ENCODE results near the gene ACOX2. TPM values are rescaled to one million over a fixed set of nuclear protein-coding genes. Genes with fewer than 3 reads are reported as not detected.

Gene ACOX2
- 3.0 and 5.6 TPM in 2 replicates for total RNA-seq (2014; rRNA removed; shearing (Covaris generic))
- polyA plus RNA-seq (2015; cell fraction: cytosol; rRNA removed), result 4.7 and 8.6 TPM in 2 replicates
- polyA plus RNA-seq (2015; cell fraction: nucleus; rRNA removed), result 2.1 and 3.1 TPM in 2 replicates

- in situ Hi-C loops (cut with HindIII; ENCODE audit: low pct_unique_long_range_greater_than_20kb, low sequenced_read_pairs), result no loop called here
- DNase-seq (ENCODE audit: low read depth, low spot score), result no peak
Observed at GRCh38 chr3:58536501-58537411, at the start of gene ACOX2. TSS of gene ACOX2 (minus strand) at chr3:58537190. CDS start at chr3:58535106, 2,084 bp downstream.

- DNase-seq (ENCODE audit: low read depth, low spot score), result no peak
Observed at GRCh38 chr3:58585994-58586393, 49.0 kb upstream of the ACOX2 start.

DNA sequence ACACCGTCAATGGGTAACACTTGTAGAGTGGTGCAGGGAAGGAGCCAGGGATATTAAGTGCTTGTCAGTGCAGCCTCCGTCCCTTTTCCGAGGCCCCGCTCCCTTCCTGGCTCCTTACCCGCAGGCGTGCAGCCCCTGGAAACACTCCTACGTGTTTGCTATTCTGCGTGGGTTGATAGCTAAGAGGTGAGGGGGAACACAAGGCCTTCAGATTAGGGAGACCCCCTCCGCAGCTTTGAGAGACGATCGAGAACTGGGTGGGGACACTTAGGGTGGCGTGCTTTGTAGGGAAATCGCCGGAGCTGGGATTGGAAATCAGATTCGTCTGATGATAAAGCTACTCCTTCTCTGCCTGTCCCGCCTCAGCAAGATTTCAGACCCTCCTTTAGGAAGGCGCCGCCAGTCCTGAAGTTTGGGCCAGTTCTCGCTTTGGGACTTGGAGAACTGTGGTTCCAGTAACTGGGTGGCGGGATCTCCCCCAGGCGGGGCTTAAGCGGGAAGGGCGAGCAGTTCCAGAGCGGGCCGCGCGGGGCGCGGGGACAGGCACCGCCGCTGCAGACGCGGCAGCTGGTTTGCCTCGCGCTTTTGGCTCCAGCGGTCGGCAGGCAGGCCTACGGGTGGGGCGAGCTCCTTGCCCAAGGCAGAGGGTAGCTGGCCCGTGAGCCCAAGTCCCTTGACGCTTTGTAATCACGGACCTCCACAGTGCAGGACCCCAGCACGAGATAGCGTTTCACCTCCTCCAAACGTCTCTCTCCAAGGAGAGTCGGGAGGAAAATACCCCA lies 48.2 kb upstream of the ACOX2 start:
- in situ Hi-C loops (cut with HindIII; ENCODE audit: low pct_unique_long_range_greater_than_20kb, low sequenced_read_pairs), result no loop called here

More at GRCh38 chr3:58585994-58586393, 49.0 kb upstream of the ACOX2 start:
- in situ Hi-C loops (cut with HindIII; ENCODE audit: low pct_unique_long_range_greater_than_20kb, low sequenced_read_pairs), result no loop called here

GRCh38 chr3:58584690-58585004 lies 47.7 kb upstream of the ACOX2 start:
- DNase-seq (ENCODE audit: low read depth, low spot score), result no peak
- in situ Hi-C loops (cut with HindIII; ENCODE audit: low pct_unique_long_range_greater_than_20kb, low sequenced_read_pairs), result no loop called here

More for the DNA sequence above, 48.2 kb upstream of the ACOX2 start:
- peak; percentile 77 for DNase-seq (ENCODE audit: low read depth, low spot score)

GRCh38 chr3:58581328-58582091 lies 44.5 kb upstream of the ACOX2 start:
- no peak for DNase-seq (ENCODE audit: low read depth, low spot score)
- in situ Hi-C loops (cut with HindIII; ENCODE audit: low pct_unique_long_range_greater_than_20kb, low sequenced_read_pairs), result no loop called here

- DNase-seq (ENCODE audit: low read depth, low spot score), result peak; percentile 21
Observed at GRCh38 chr3:58580826-58581327, 43.9 kb upstream of the ACOX2 start.

DNA sequence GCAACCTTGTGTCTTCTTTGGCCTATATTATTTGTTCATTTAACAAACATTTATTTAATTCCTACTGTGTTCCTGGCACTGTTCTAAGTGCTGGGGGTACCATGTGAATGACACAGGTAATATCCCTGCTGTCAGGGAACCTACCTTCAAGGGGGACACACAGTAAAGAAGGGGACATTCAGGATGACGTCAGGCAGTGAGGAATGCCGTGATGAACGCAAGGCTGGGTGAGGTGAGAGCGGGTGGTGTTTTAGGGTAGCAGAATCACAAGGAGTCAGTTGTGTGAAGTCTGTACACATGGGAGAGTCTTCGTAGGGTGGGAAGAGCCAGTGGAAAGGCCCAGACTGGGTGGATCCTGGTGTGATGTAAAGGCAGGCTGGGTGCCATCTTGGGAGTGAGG lies 41.9 kb upstream of the ACOX2 start:
- DNase-seq (ENCODE audit: low read depth, low spot score), result no peak
- in situ Hi-C loops (cut with HindIII; ENCODE audit: low pct_unique_long_range_greater_than_20kb, low sequenced_read_pairs), result no loop called here

More at GRCh38 chr3:58580826-58581327, 43.9 kb upstream of the ACOX2 start:
- in situ Hi-C loops (cut with HindIII; ENCODE audit: low pct_unique_long_range_greater_than_20kb, low sequenced_read_pairs), result no loop called here

DNA sequence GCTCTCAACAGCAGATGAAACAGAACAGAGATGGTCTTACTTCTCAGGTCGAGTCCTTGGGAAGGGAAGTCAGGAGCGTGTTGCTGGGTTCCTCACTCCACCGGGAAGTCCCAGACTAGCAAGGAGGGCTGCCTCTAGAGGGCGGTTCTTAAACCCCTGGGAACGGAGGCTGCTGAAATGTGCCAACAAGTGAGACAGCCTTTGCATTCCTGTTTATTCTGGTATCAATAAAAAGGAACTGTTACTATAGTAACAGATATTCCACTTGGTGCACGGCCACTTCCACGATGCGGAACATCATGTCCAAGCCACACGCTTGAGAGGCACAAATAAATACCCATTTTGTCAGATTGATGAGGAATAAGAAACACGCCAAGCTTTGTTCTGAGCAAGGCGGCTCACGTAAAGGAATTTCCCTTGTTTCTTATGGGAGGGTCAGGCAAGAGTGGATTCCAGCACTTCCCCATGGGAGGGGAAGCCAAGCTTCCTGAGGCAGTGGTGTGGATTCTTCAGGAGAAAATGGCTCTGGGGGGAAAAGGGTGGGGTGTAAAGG lies 40.4 kb upstream of the ACOX2 start, which contains the start of gene FAM107A:
Gene FAM107A, minus strand, starts transcription at position 123 of the 553 bp plus-strand sequence. CDS start 7,531 bp downstream, outside the sequence.
- DNase-seq (ENCODE audit: low read depth, low spot score), result peak; percentile 36
- in situ Hi-C loops (cut with HindIII; ENCODE audit: low pct_unique_long_range_greater_than_20kb, low sequenced_read_pairs), result no loop called here

DNA sequence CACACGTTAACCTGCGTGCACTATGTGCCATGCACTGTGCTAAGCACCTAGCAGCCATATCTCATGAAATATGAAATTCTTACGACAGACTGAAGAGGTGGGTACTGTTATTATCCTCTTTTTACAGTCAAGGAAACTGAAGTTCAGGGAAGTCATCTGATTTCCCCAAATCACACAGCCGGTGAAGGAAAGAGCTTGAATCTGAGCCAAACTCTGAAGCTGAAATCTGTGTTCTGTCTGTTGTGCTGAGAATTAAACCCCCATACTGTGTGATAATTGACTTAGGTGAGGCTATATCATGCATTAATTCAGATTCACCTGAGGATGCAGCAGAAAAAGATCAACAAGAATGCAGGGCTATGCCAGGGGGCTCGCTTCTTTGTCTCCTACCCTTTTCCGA lies 39.7 kb upstream of the ACOX2 start:
- in situ Hi-C loops (cut with HindIII; ENCODE audit: low pct_unique_long_range_greater_than_20kb, low sequenced_read_pairs), result no loop called here
- DNase-seq (ENCODE audit: low read depth, low spot score), result no peak

- in situ Hi-C loops (cut with HindIII; ENCODE audit: low pct_unique_long_range_greater_than_20kb, low sequenced_read_pairs), result no loop called here
- no peak for DNase-seq (ENCODE audit: low read depth, low spot score)
Observed at GRCh38 chr3:58575971-58576652, 39.1 kb upstream of the ACOX2 start.

DNA sequence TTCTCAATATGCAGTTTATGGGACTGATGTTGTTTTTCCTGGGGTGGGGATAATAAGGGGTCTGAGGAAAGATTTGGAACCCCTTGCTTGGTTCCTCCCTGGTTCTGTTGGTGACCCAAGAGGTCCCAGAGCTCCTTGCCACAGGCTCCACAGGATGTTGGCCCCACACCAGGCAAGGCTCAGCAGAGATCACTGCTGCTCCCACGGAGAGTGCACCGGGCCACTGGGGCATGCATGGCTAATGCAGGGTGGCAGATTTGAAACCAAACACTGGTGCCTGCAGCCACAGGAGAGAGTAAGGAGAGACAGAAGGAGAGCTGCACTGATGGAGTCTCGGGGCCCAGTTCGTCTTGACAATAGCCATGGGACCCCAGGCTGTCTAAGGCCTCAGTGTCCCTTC lies 37.7 kb upstream of the ACOX2 start:
- in situ Hi-C loops (cut with HindIII; ENCODE audit: low pct_unique_long_range_greater_than_20kb, low sequenced_read_pairs), result no loop called here
- no peak for DNase-seq (ENCODE audit: low read depth, low spot score)

GRCh38 chr3:58574106-58574505 lies 37.1 kb upstream of the ACOX2 start:
- DNase-seq (ENCODE audit: low read depth, low spot score), result no peak
- in situ Hi-C loops (cut with HindIII; ENCODE audit: low pct_unique_long_range_greater_than_20kb, low sequenced_read_pairs), result no loop called here

DNA sequence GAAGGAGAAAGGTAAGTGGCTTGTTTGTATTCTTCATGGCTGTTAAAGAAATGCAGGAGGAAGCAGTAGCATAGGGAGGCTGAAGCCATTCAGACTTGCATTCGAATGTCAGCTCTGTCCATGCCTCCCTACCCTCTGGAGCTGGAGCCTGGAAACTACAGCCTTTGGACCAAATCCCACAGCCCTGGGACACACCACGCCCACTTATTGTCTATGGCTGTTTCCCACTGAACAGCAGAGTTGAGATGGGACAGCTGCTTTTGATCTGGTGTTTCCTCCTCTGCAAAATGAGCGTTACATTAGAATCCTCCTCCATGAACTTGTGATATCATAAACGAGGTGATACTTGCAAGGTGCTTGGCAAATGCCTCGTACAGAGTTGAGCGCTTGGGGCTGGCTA lies 36.6 kb upstream of the ACOX2 start:
- in situ Hi-C loops (cut with HindIII; ENCODE audit: low pct_unique_long_range_greater_than_20kb, low sequenced_read_pairs), result no loop called here
- DNase-seq (ENCODE audit: low read depth, low spot score), result no peak

GRCh38 chr3:58572634-58573230 lies 35.7 kb upstream of the ACOX2 start:
- DNase-seq (ENCODE audit: low read depth, low spot score), result no peak
- in situ Hi-C loops (cut with HindIII; ENCODE audit: low pct_unique_long_range_greater_than_20kb, low sequenced_read_pairs), result no loop called here

GRCh38 chr3:58572013-58572633 lies 35.1 kb upstream of the ACOX2 start:
- in situ Hi-C loops (cut with HindIII; ENCODE audit: low pct_unique_long_range_greater_than_20kb, low sequenced_read_pairs), result no loop called here
- DNase-seq (ENCODE audit: low read depth, low spot score), result peak; percentile 51

DNA sequence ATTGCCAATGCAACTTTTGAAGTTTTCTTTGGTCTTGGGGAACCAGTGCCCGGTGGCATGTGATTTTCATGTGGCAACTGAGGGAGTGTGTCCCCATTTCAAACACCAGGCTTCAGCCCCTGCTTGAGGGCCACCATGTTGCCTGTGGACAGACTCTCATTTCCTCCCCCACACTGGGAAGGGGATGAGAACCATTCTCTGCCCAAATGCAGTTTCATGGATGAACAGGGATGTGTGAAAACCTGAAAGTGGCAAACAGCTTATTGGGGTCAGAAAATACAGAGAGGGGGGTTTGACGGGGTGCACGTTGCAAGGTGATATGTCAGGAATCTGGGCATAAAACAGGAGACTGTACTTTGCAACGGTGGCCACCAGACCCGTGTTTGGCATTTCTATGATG lies 33.9 kb upstream of the ACOX2 start:
- no peak for DNase-seq (ENCODE audit: low read depth, low spot score)
- in situ Hi-C loops (cut with HindIII; ENCODE audit: low pct_unique_long_range_greater_than_20kb, low sequenced_read_pairs), result no loop called here

Measured in SK-MEL-5 (cell line).